ENCODE measurements around the gene SET.

DNA sequence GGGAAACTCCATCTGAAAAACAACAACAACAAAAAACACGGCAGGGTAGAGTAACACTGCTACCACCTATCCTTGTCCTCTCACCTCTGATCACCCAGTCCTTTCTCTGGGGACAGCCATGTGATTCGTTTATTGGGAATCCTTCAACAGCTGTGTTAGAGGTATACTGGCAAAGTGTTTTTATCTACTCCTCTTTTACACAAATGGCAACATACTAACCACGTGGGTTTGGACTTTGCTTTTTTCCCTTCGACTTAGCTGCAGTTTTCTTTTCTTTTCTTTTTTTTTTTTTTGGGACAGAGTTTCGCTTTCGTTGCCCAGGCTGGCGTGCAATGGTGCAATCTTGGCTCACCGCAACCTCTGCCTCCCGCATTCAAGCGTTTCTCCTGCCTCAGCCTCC, 11.2 kb upstream of the SET start:
- no peak for TF ChIP-seq FOXM1 (IDR thresholded peaks at IDR 0.05; ENCODE audit: borderline replicate concordance)
- no peak for TF ChIP-seq ELF4 (IDR thresholded peaks at IDR 0.05)
- TF ChIP-seq FOXK2 (IDR thresholded peaks at IDR 0.05): no peak
- TF ChIP-seq CTBP1 (IDR thresholded peaks at IDR 0.05; ENCODE audit: borderline replicate concordance): no peak
- TF ChIP-seq SP1 (IDR thresholded peaks at IDR 0.05): no peak

Measured in HEK293T (cell line).